Pancreas (tissue), 10 donors: Measurements from ENCODE around the gene RUBCN. TPM values are rescaled to one million over a fixed set of nuclear protein-coding genes. Genes with fewer than 3 reads are reported as not detected.
"Not testable (repeated sequence)": the region's sequence is repeated elsewhere in the genome, so short reads cannot be mapped to it uniquely, and the experiment has no call there.

Experiments
- ATAC-seq, 4 donors: fragments of 200-7000 bp; cut with Tn5 transposase; one replicate each; pipeline versions ENCODE4 v1.8.0 to v1.9.1; 2020; ENCODE audit warnings: mild to moderate bottlenecking in 4 of 4, moderate library complexity in 4 of 4
- DNase-seq, 6 donors: peaks; one replicate each; pipeline ENCODE4 v3.0.0-alpha.2; 2020
- FAIRE-seq: peaks from 2 replicates; lab custom pipeline; 2012; peaks lifted over from hg19 to GRCh38; lab: Jason Lieb, UNC
- H3K27ac ChIP-seq, 4 donors: fragments of 200-600 bp; sonication (generic); 1 replicate in 3 of 4; 2 replicates in 1 of 4; pipeline versions ENCODE4 v1.5.0 to v1.8.0; 2020
- H3K27me3 ChIP-seq, 4 donors: fragments of 200-600 bp; one replicate each; pipeline ENCODE4 v1.8.0; 2021
- H3K36me3 ChIP-seq, 3 donors: fragments of 200-600 bp; sonication (generic) in 1 of 3; one replicate each; pipeline versions ENCODE4 v1.5.0 to v1.8.0; 2020 to 2021
- H3K4me1 ChIP-seq, 3 donors: fragments of 200-600 bp; one replicate each; pipeline ENCODE4 v1.8.0; 2021
- H3K4me3 ChIP-seq, 4 donors: fragments of 200-600 bp; sonication (generic) in 2 of 4; one replicate each; pipeline versions ENCODE4 v1.5.0 to v1.8.0; 2020 to 2021
- H3K9me3 ChIP-seq, 4 donors: fragments of 200-600 bp; one replicate each; pipeline ENCODE4 v1.8.0; 2021
- WGBS, 2 donors: extraction: QIAGEN DNeasy Blood & Tissue Kit; methylation state at CpG; one replicate each; pipeline ENCODE4 v1.1.7; 2013; 5-methylcytosine and 5-hydroxymethylcytosine counted together
- intact Hi-C, 3 donors: fragments of 100-400 bp; cut with DNase I; formaldehyde crosslinking; loops; one replicate each; pipeline versions ENCODE4 v1.11.1 to v1.14.2; 2022
- polyA plus RNA-seq, 2 donors: library from polyadenylated mRNA; stranded (reverse); fragments of 200-250 nt; gene quantifications; one replicate each; pipeline ENCODE4 v1.2.3, GENCODE V29; 2013
- total RNA-seq, 6 donors: library from RNA; stranded (reverse); fragmentation: NEBNext Ultra II Directional in 4 of 6; extraction: Animal tissue kit (Norgen Biotek cat#: 25700) in 4 of 6; gene quantifications; one replicate each; pipeline versions ENCODE4 v1.2.1 to v1.2.4, GENCODE V29; 2021 to 2023
- donor health status: healthy with polysubstance abuse.
- donor health status: DM: no; HTN: no; CAD: no; lungs with moderate emphysema.
- donor health status: DM: no; HTN: no; CAD: no.
- donor health status: control.
- donor health status: control.
- donor health status: Bipolar disorder and iron deficiency.
- donor health status: DM: yes; HTN: yes; CAD: no.
- donor health status: DM: no; HTN: no; CAD: no.
- donor health status: DM: no; HTN: no; CAD: no.
- donor health status: DM: yes; HTN: yes; CAD: no.

Gene RUBCN
- total and polyA plus RNA-seq, 8 donors: 8.6 to 14.1 (median 13.0) TPM

- H3K4me3 ChIP-seq, H3K27me3 ChIP-seq, H3K36me3 ChIP-seq, ATAC-seq, FAIRE-seq, intact Hi-C loops, H3K9me3 ChIP-seq, H3K4me1 ChIP-seq, H3K27ac ChIP-seq: not testable (repeated sequence)
- DNase-seq: peak in 1 of 6 donors; percentile 23
- 73 to 74% methylated on average over 12 to 15 of the region's 15 CpGs for WGBS, 2 donors
Observed at GRCh38 chr3:197661874-197662273, 74.8 kb downstream of the RUBCN start.

DNA sequence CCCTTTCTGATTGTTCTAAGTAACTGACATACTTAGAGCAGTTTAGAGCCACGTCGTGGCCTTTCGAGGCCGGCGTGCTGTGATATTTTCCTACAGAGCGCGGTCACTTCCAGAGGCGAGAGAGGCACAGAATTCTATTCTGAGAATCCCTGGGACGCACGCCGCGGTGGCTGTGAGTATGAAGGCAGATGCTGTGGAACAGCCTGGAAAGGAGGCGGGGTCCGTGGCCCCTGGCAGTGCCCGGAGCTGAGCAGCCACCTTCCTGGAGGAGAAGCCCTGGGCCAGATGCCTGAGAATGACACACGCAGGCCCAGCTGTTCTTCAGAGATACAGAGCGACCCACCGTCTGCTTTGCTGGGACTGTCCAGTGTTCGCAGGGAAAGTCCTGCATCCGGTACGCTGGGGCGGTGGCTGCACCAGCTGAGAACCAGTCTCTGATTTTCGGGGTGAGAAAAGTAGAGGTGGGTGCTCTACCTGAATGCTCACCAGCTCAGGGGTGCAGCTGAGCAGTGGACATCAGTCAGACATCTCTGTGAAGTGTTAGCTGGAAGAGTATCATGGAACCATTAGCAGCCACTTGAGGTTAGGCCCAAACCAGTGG, 75.4 kb downstream of the RUBCN start:
- ATAC-seq: not testable (repeated sequence)
- WGBS, 2 donors: 76 to 80% methylated on average over 22 to 23 of the region's 23 CpGs

DNA sequence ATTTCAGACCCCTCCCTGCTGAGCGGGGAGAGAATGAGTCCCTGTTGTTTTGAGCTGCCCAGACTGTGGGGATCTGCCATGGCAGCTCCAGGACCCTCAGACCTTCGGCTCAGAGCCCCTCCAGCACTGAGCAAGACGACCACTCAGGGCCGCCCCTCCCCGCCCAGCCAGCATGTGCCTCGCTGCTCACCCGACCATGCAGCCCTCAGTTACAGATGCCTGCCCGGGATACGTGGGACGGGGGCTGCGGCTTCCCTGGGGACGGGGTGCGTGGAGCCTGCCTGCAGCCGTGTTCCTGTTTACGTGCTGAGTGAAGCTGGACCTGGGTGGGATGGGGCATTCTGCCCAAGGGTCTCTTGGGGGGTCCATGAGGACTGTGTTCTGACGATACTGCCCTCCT, 77.0 kb downstream of the RUBCN start:
- DNase-seq: peak in 1 of 6 donors; percentile 64
- FAIRE-seq, H3K4me1 ChIP-seq, H3K9me3 ChIP-seq, ATAC-seq, H3K4me3 ChIP-seq, intact Hi-C loops, H3K36me3 ChIP-seq, H3K27me3 ChIP-seq, H3K27ac ChIP-seq: not testable (repeated sequence)
- WGBS, 2 donors: 78 to 85% methylated on average over 14 to 15 of the region's 16 CpGs

More for the DNA sequence above, 75.4 kb downstream of the RUBCN start:
- H3K4me1 ChIP-seq, H3K27me3 ChIP-seq, FAIRE-seq, H3K4me3 ChIP-seq, H3K9me3 ChIP-seq, H3K36me3 ChIP-seq, H3K27ac ChIP-seq, intact Hi-C loops: not testable (repeated sequence)
- peak in 1 of 6 donors; percentile 36 for DNase-seq

- intact Hi-C loops, H3K27me3 ChIP-seq, ATAC-seq, H3K9me3 ChIP-seq, H3K27ac ChIP-seq, FAIRE-seq, H3K36me3 ChIP-seq, H3K4me1 ChIP-seq, H3K4me3 ChIP-seq: not testable (repeated sequence)
- WGBS, 2 donors: 50 to 67% methylated on average over 6 to 9 of the region's 10 CpGs
- DNase-seq: peak in 1 of 6 donors; percentile 21
Observed at GRCh38 chr3:197659144-197659543, 77.6 kb downstream of the RUBCN start.

- H3K27ac ChIP-seq, intact Hi-C loops, H3K36me3 ChIP-seq, H3K27me3 ChIP-seq, H3K4me3 ChIP-seq, ATAC-seq, H3K4me1 ChIP-seq, FAIRE-seq, H3K9me3 ChIP-seq: not testable (repeated sequence)
- peak in 1 of 6 donors; percentile 23 for DNase-seq
- 67 to 72% methylated on average over 13 of the region's 13 CpGs for whole genome bisulfite sequencing, 2 donors
Observed at GRCh38 chr3:197658706-197659105, 78.0 kb downstream of the RUBCN start.

GRCh38 chr3:197657541-197658292, 79.0 kb downstream of the RUBCN start:
- H3K27ac ChIP-seq, intact Hi-C loops: not testable (repeated sequence)
- WGBS, 2 donors: 79 to 88% methylated on average over 19 to 21 of the region's 30 CpGs

DNA sequence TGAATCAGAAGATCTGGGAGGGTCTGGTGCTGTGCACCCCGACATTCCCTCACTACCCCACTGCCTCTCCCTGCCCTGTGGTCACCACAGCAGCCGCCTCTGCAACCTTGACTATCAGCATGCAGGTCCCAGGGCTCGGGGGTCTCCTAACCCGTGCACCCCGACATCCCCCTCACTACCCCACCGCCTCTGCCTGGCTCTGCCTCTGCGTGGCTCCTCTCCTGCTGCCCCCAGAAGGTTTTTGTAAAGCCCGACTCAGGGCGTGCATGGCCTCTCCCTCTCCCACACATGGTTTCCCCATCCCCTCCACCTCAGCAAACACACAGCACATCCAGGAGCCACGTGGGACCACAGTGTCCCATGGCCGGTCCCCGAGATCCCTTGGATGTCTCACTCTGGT, 79.7 kb downstream of the RUBCN start:
- ATAC-seq, intact Hi-C loops: not testable (repeated sequence)
- peak in 1 of 6 donors; percentile 22 for DNase-seq

More at GRCh38 chr3:197657541-197658292, 79.0 kb downstream of the RUBCN start:
- FAIRE-seq, H3K36me3 ChIP-seq, H3K4me1 ChIP-seq, H3K27me3 ChIP-seq, H3K9me3 ChIP-seq, H3K4me3 ChIP-seq, ATAC-seq: not testable (repeated sequence)
- peak in 1 of 6 donors; percentile 53 for DNase-seq

GRCh38 chr3:197656129-197656528, 80.6 kb downstream of the RUBCN start:
- H3K27ac ChIP-seq, H3K4me3 ChIP-seq, H3K36me3 ChIP-seq, H3K27me3 ChIP-seq, FAIRE-seq, H3K9me3 ChIP-seq, DNase-seq, H3K4me1 ChIP-seq, intact Hi-C loops, ATAC-seq: not testable (repeated sequence)
- WGBS, 2 donors: 86 to 94% methylated on average over 2 of the region's 3 CpGs

More for the DNA sequence above, 79.7 kb downstream of the RUBCN start:
- not testable (repeated sequence) for H3K27me3 ChIP-seq, H3K27ac ChIP-seq, H3K36me3 ChIP-seq, H3K9me3 ChIP-seq, H3K4me3 ChIP-seq, H3K4me1 ChIP-seq, FAIRE-seq
- WGBS, 2 donors: 77 to 87% methylated on average over 11 of the region's 12 CpGs

DNA sequence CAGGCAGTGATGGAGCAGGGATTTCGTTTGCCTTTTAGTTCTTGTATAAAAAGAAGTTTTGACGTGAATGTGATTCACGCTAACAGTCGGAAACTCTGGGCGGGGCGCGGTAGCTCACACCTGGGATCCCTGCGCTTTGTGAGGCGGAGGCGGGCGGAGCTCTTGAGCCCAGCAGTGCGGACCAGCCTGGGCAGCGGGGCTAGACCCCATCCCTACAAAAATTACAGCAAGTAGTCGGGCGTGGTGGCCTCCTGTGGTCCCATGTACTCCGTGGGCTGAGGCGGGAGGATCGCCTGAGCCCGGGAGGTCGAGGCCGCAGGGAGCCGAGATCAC, 81.7 kb downstream of the RUBCN start:
- 0% methylated on average over 7 of the region's 22 CpGs; no CpG with 5 or more reads in 1 of the 2 donors for WGBS, 2 donors
- ATAC-seq: peak; percentile 58 to 73 (median 68)
- H3K36me3 ChIP-seq, intact Hi-C loops, DNase-seq, H3K27ac ChIP-seq, FAIRE-seq, H3K4me1 ChIP-seq, H3K9me3 ChIP-seq, H3K27me3 ChIP-seq, H3K4me3 ChIP-seq: not testable (repeated sequence)

GRCh38 chr3:197654090-197654997, 82.4 kb downstream of the RUBCN start:
- H3K9me3 ChIP-seq, H3K27me3 ChIP-seq, H3K4me1 ChIP-seq, FAIRE-seq, H3K36me3 ChIP-seq, intact Hi-C loops: not testable (repeated sequence)
- peak in 3 of 6 donors; percentile 45 to 82 (median 63) for DNase-seq
- peak overlapping the region in 2 of 4 donors; percentile 64 to 72 for H3K27ac ChIP-seq
- ATAC-seq: peak; percentile 98 to 100 (median 99)
- H3K4me3 ChIP-seq: peak overlapping the region in 2 of 4 donors; percentile 40 to 48
- WGBS, 2 donors: 1 to 13% methylated on average over 11 to 21 of the region's 100 CpGs

- H3K36me3 ChIP-seq, H3K4me1 ChIP-seq, intact Hi-C loops, H3K27me3 ChIP-seq, ATAC-seq, H3K4me3 ChIP-seq, H3K27ac ChIP-seq, H3K9me3 ChIP-seq, FAIRE-seq: not testable (repeated sequence)
- 37 to 39% methylated on average over 1 of the region's 10 CpGs for WGBS, 2 donors
- peak in 1 of 6 donors; percentile 35 for DNase-seq
Observed at GRCh38 chr3:197652860-197653259, 83.8 kb downstream of the RUBCN start.
